NCI-H2196 (cell line): ENCODE results near the gene ITIH2.
"Not testable (repeated sequence)": the region's sequence is repeated elsewhere in the genome, so short reads cannot be mapped to it uniquely, and the experiment has no call there.

ENCODE experiments used
- DNase-seq: peaks from one replicate; lab custom pipeline; 2025; ENCODE audit not compliant: unreplicated experiment; lab: John Stamatoyannopoulos, UW

ITIH2 gene

DNA sequence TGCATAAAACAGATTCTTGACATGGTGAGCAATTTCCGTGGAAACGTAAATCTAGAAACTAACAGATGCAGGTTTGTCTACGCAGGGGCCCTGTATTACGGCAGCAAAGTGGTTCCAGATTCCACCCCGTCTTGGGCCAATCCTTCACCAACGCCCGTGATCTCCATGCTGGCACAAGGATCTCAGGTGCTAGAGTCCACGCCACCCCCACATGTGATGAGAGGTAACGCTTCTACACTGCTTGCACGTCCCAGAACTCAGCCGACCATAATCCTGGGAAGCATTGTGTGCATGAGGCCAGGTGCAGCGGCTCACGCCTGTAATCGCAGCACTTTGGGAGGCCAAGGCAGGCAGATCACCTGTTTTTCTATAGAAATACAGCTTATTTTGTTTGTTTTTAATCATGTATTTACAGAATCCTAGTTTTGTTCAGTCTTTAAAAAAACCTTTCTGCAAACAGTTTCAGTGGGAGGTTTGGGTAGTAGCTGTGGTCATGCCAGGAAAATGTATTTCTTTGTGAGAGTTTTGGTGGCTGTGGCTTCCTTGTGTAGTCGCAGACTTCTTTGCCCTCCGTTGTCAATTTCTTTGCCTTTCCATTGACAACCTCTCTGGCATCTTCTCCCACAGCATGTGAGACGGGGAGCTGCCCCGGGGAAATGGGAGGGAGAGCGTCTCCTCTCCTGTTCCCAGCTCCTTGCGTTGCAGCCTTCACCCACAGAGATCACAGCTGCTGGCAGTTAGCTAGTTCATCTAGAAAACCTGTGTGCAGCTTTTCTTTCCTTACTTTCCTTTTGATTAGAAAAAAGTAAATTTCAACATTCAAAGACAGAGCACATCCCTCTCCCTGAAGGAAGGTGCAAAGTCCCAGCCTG is 35.7 kb downstream of the ITIH2 start:
- DNase-seq, result no peak

- no peak for DNase-seq
These were observed 41.2 kb downstream of the ITIH2 start for GRCh38 chr10:7744307-7744706.

GRCh38 chr10:7748637-7749036 is 45.5 kb downstream of the ITIH2 start:
- not testable (repeated sequence) for DNase-seq

- DNase-seq, result no peak
These were observed 47.1 kb downstream of the ITIH2 start for GRCh38 chr10:7750222-7750621.

GRCh38 chr10:7752251-7752650 is 49.1 kb downstream of the ITIH2 start:
- no peak for DNase-seq

- DNase-seq, result no peak
These were observed 52.0 kb downstream of the ITIH2 start for GRCh38 chr10:7755103-7755502.

DNA sequence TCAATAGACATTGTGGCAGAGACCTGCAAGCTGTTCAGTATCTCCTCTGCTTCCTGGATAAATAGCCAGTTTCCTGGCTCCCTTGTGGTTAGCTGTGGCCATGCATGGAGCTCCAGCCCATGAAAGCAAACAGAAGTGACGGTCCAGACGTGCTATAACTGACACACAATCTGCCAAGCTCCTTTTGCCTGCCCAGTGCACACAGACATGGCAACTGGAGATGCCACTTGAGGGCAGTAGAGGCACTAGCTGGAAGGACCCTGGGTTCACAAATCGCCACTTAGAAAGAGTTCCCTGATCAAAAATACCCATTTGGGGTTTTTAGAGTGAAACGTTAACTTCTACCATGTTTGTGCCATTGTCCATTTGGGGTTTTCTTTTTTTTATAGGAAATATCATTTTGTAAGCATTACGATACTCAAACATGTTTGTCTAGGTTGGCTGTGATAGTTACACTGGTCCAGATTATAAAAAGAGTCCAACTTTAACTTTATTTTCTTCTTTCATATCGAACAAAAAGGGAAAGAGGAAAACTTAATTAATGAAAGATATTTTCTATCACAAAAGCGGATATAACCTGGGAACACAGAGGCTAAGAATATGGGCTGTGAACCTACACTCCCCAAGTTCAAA is 53.4 kb downstream of the ITIH2 start:
- peak; percentile 41 for DNase-seq

DNA sequence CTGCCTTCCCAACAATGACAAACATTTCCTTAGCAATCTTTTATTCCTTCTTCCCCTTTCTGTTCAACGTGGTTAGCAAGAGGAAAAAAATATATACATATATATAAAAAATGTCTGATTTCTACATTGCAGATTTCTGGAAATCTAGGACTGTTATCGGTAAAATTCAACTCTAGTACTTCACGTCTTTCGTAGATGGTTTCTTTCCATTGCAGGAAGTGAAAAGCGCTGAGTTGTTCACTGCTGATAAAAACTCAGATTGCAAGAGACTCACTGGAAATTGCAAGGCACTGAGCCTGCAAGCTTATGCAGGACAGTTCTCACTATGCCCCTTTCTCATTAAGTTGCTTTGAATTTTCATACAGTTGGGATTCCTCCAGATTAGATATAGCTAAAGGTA is 60.8 kb downstream of the ITIH2 start:
- DNase-seq, result no peak

- no peak for DNase-seq
These were observed 63.1 kb downstream of the ITIH2 start for GRCh38 chr10:7766241-7766640.

- DNase-seq, result no peak
These were observed 64.1 kb downstream of the ITIH2 start for GRCh38 chr10:7767209-7767608.

- no peak for DNase-seq
These were observed 65.3 kb downstream of the ITIH2 start for GRCh38 chr10:7768417-7768816.

- DNase-seq, result peak; percentile 54
These were observed 71.0 kb downstream of the ITIH2 start for GRCh38 chr10:7773845-7774801.

GRCh38 chr10:7776777-7777176 is 73.7 kb downstream of the ITIH2 start:
- no peak for DNase-seq

GRCh38 chr10:7782194-7782593 is 79.1 kb downstream of the ITIH2 start:
- not testable (repeated sequence) for DNase-seq

GRCh38 chr10:7786430-7786829 is 83.3 kb downstream of the ITIH2 start:
- no peak for DNase-seq

GRCh38 chr10:7787150-7787856 is 84.2 kb downstream of the ITIH2 start:
- no peak for DNase-seq

DNA sequence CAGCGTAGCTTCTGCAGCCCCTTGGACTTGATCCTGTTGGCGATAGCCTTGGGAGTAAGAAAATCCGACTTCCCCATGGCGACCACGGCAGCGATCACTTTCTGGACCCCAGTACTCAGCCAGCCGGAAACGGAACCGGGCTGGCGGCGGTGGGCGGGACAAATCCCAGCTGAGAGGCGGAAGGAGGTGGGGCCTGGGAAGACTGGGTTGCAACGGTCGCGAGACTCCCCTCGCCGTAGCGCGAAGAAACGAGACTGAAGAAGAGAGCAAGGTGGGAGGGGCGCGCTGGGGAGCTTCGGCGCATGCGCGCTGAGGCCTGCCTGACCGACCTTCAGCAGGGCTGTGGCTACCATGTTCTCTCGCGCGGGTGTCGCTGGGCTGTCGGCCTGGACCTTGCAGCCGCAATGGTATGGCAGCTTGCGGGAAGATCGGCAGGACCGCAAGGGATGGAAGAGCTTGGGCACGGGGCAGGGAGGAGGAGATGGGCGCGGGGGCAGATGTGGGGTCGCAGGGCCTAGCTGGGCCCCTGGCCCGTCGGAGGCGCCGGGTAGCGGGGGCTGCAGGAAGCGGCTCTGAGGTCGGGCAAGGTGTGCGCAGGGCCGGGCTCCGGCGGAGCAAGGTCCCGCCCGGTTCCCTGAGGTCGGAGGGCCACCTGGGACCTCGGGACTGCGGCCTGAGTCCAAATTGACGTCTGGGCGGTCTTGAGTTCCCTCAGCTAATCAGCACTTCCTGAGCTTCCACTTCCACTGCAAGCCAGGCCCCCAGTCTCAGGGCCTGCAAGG is 84.9 kb downstream of the ITIH2 start, which contains the start of the genes ATP5F1C and KIN:
ATP5F1C (plus strand) TSS at position 321 of the 782 bp plus-strand sequence; CDS start at position 352, 31 bp downstream.
KIN (minus strand) TSS at position 137 of the 782 bp plus-strand sequence; CDS start at position 77, 60 bp downstream.
- peak; percentile 79 for DNase-seq

DNA sequence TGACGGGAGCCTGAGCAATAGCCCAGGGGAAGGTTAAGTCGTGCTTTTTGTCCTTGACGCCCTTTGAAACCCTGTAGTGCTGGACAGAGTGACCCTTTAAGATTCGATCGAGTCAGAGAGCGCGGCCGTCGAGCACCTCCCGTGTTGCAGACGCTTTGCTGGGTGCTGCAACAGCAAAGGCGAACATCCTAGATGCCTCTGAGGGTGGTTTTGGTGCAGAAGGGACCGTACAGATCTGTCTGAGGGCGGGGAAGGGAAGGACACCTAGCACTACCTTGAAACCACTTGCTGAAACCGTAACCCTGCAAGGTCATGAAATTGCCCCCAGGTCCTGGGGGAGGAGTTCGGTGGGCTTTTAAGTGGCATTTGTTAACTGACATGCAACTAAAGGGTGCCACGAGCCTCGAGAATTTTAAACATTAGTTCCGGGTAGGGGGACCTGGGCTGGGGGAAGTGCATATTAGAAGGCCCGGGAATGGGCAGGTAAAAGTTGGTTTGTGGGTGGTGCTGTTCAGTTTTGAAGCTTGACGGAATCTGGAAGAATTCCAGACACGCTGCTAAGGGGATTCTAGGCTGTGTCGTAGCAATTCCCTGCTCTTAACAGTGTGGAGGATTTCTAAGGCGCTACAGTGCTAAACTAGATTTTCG is 85.6 kb downstream of the ITIH2 start:
- peak; percentile 2 for DNase-seq

- no peak for DNase-seq
These were observed 86.3 kb downstream of the ITIH2 start for GRCh38 chr10:7789390-7789789.
